HL-60/S4 treated with retinoic acid at 250 ng/mL for 4 days and 3 days (cell line): ENCODE results near the gene CACNA2D3.

ENCODE experiments used
- in situ Hi-C: fragments of 300-500 bp; cut with MboI; formaldehyde crosslinking; loops from 2 replicates; pipeline ENCODE4 v1.7.0; 2022; ENCODE audit warnings: low sequenced_read_pairs

CACNA2D3 gene

DNA sequence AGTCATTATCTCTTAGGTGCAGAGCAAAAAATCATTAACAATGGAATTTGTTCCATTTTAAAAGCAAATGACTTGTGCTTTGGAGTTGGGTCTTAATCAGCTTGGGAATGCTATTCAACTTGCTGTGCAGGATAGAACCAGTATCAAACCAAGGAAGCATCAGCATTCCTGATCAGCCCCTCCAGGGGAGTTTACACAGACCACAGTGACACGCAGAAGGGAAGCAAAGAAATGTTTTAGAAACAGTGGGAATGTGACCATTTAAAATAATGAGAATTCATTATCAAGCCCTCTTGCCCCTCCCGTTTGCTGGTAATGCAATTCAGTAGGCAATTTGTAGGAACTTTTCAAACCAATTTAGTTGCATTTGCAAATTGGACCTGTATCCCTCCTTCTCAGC, 650.4 kb downstream of the CACNA2D3 start:
- in situ Hi-C loops = no loop called here

DNA sequence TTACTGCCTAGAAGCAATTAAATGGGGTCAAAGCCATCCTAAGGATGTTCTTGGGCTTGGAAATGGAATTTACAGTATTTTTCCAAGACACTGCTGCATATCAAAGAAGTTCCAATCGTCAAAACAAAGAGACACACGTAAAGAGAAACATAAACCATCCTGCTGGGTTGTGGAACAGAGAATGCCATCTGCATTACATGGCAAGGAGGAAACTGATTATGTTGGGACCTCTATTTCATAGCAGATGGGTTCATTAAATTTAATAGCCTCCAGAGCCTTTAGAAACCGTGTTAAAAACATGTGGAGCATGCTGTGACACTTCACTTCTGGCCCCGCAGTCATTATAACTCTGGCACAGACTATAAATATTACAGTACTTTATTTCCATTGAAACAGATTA, 650.9 kb downstream of the CACNA2D3 start:
- in situ Hi-C loops = no loop called here

DNA sequence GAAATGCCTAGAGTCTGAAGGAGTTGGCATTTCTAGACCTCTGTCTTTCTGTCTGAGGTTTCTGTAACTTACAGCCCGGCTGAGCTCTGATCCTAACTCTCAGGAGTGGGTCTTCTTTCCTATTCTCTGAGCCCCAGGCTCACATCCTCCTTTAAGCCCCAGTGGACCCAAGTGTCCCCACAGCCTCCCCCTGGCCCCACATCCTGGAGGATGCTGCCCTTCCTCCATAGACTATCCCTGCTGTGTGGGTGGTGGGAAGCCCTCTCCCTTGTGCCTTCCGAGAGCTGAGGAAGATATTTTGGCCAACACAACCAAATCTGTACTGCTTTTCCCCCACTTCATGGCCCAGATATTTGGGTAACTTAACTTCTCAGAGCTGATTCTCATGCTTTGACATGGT, 654.2 kb downstream of the CACNA2D3 start:
- in situ Hi-C loops = no loop called here

DNA sequence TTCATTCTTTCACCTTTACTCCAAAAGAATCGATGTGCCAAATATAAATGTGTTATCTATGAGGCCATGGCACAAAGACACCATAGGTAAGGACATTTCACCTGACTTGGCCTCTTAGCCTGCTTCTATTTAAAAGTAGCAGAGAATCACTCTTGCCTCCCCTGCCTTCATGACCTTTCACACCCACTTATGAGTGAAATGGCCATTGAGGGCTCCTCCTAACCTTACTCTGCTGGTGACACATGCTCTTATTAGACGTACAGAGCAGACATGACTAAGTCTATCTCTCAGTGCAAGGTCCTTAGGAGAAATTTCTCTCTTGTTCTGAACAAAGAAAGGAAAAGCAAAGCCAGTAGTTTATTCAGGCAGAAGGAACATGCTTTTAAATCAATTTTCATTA, 654.8 kb downstream of the CACNA2D3 start:
- in situ Hi-C loops = no loop called here

DNA sequence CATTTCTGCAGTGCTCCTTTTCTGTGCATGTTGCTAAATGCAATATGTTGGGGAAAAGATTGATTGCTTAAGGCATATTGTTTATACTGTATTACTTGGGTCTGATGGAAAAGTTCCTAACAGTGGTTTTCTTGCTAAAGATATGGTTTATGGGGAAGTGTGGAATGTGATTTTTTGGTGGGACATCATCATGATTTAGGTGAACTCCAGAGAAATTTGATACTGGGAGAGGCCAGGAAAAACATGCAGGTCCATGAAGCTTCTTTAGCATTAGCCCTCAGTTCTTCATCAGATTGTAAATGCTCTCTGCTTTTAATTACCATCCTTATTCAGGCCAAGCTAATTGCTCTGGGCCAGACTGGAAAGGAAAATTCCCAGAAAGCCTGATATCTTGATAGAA, 658.0 kb downstream of the CACNA2D3 start:
- in situ Hi-C loops = no loop called here

DNA sequence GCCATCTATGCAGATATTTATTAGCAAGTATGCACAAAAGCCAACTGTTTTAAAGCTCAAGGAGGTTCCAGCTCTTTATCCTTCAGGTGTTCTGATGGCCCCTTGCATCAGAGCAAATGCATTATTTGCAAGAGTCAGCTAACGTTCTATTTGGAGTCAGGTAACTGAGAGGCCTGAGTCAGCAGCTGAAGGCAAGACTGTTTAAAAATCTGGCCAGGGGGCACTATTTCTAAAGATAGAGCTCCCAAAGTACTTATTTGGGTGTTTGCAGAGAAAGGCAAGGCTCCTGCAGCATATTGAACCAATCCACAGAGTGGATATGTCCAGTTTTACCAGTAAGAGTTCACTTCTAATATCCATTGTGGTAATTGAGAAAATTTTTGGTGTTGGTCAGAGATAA, 659.4 kb downstream of the CACNA2D3 start:
- in situ Hi-C loops = no loop called here

DNA sequence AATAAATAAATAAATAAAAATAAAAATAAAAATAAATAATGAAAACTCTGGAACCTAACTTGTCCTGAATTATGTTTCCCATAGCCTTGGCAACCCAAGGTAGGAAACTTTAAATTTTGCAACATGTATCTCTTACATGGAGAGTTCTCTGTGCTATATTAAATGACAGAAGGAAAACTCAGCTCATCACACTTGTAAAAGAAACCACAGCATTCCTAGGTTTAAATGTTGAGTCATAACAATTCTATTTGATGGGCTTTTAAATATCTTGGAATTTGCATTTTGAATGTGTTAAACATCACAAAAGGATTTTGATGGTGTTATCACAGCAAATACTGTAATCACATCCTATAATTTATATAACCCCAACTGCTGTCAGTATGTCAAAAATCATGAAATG, 661.3 kb downstream of the CACNA2D3 start:
- in situ Hi-C loops = no loop called here

GRCh38 chr3:54784021-54784420, 661.7 kb downstream of the CACNA2D3 start:
- in situ Hi-C loops = no loop called here

DNA sequence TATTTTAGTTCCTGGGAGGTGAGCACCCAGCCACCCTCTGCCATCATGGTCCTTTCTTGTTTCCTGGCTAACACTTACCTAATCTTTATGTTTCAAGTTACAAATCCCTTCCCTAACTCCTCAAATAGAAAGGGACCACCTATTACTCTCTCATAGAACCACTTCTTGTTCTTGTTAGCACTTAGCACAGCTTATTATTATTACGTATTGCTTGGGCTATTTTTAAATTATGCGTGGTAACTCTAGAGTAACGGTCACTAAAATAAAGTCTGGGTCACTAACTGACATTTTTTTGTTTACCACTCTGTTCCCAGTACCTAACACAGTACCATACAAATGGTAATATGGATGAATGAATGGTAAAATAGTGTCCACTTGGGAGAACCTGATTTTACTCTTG, 663.6 kb downstream of the CACNA2D3 start:
- in situ Hi-C loops = no loop called here

DNA sequence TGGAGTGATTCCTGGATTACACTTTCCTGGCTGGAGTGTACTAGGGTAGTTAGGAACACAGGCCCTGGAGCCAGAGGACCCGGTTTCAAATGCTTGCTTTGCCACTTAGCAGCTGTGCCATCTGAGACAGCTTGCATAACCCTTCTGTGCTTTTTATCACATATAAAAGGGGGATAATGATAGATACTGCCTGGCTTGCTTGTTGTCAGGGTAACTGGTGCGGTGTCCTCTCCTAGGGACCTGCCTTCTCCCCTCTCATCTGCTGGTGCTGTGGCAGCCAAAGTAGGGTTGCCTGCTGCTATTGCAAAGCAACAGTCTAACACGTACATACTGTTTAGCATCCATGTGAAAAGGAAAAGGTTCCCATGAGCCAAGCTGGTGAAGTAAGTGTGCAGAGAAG, 667.7 kb downstream of the CACNA2D3 start:
- in situ Hi-C loops = no loop called here

GRCh38 chr3:54791501-54792156, 669.3 kb downstream of the CACNA2D3 start:
- in situ Hi-C loops = no loop called here

- in situ Hi-C loops = no loop called here
These were observed 670.2 kb downstream of the CACNA2D3 start for GRCh38 chr3:54792584-54792983.

- in situ Hi-C loops = no loop called here
These were observed 670.8 kb downstream of the CACNA2D3 start for GRCh38 chr3:54793171-54793570.

GRCh38 chr3:54797111-54797510, 674.8 kb downstream of the CACNA2D3 start:
- in situ Hi-C loops = no loop called here

GRCh38 chr3:54800478-54800877, 678.1 kb downstream of the CACNA2D3 start:
- in situ Hi-C loops = no loop called here

GRCh38 chr3:54801977-54802376, 679.6 kb downstream of the CACNA2D3 start:
- in situ Hi-C loops = no loop called here

DNA sequence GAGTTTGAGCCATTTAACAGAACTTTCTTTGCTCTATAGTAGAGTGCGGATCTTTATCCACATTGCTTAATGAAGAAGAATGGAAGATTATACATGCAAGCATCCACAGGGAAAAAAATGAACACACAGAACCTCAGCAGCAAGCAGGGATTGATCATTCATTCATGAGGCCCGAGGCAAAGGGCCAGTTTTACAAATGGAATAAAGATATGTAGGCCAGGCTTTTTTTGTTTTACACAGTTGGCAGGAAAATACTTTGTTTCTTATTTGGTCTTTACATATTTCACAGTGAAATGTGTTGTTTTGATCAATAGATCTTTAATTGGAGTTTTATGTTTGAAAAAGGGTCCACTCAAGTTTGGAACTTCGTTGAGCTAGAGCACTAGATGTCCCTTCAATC, 688.0 kb downstream of the CACNA2D3 start:
- in situ Hi-C loops = no loop called here

DNA sequence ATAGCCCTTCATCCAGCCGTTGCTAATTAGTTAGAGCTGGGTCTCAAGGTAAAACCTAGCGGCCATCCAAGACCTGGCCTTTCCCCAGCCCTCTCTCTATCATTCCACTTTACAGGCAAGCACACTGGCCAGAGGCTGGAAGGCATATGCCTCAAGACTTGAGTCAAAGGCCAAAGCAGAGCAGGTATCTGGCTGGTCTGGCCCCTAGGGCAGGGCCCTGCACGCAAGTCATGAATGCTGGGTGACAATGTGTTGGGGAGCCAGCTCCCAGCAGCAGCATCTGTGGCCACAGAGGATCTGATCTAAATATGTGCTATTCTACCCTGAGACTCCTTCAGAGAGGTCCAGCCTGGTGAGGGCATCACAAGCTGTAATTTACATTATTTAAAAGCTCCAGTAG, 691.9 kb downstream of the CACNA2D3 start:
- in situ Hi-C loops = no loop called here

GRCh38 chr3:54817628-54818027, 695.3 kb downstream of the CACNA2D3 start:
- in situ Hi-C loops = no loop called here

DNA sequence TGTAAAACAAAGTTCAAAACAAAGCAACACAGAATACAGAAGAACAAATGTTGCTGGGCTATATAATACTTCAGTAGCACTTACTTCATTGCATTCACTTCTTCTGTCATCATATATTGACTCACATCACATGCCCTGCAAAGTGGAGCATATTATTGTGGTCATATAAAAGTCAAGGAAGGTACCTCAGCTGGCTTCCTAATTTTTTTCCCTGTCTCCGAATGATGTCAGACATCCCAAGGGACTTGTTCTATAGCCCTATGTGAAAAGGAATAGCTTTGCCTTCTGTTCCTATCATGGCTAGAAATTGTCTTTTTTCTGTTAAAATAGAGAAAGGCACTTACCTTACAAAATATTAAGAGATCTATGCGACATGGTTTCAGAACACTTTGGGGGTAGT, 696.1 kb downstream of the CACNA2D3 start:
- in situ Hi-C loops = no loop called here

DNA sequence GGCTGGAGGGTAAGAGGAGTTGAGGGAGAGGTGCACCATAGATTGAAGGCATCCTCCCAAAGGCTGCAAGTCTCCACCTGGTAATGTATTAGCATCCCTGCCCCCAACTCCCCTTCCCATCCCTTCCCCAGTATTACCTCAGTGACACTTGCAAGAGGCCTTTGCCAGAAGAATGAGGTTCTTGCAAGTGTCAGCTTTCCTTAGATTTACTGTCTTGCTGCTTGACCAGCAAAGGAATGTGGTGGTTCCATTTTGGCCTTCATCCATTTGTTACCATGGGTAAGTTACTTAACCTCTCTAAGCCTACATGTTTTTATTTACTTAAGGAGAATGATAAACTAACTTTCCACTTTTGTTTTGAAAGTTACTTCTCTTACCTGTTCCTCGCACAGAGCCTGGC, 696.6 kb downstream of the CACNA2D3 start:
- in situ Hi-C loops = no loop called here

- in situ Hi-C loops = no loop called here
These were observed 697.6 kb downstream of the CACNA2D3 start for GRCh38 chr3:54819946-54820345.

GRCh38 chr3:54822206-54822605, 699.9 kb downstream of the CACNA2D3 start:
- in situ Hi-C loops = no loop called here
